NCI-H526 treated with DMSO at 0.1 percent for 48 hours (cell line): Measurements from ENCODE around the gene COL23A1.
A peak's percentile ranks its signal among the peaks of the same experiment; 100 is the strongest.
"Not testable (repeated sequence)": the region's sequence is repeated elsewhere in the genome, so short reads cannot be mapped to it uniquely, and the experiment has no call there.

ENCODE experiments used
- DNase-seq: peaks from one replicate; lab custom pipeline; 2025; lab: John Stamatoyannopoulos, UW

The COL23A1 gene

DNA sequence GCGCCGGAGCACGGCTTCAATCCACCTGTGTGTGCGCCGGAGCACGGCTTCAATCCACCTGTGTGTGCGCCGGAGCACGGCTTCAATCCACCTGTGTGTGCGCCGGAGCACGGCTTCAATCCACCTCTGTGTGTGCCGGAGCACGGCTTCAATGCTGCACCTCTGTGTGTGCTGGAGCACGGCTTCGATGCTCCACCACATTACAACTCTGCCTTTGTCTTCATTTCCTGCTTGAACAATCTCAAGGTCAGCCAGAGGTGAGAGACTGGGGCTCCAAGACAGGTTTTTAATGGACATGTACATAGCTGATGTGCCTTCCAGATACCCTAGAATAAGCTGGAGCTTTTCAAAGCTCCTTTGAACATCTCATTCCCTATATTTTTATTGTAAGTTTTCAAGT is 287.9 kb downstream of the COL23A1 start:
- not testable (repeated sequence) for DNase-seq

- DNase-seq: no peak
Measured at GRCh38 chr5:178301641-178302040, 288.6 kb downstream of the COL23A1 start.

DNA sequence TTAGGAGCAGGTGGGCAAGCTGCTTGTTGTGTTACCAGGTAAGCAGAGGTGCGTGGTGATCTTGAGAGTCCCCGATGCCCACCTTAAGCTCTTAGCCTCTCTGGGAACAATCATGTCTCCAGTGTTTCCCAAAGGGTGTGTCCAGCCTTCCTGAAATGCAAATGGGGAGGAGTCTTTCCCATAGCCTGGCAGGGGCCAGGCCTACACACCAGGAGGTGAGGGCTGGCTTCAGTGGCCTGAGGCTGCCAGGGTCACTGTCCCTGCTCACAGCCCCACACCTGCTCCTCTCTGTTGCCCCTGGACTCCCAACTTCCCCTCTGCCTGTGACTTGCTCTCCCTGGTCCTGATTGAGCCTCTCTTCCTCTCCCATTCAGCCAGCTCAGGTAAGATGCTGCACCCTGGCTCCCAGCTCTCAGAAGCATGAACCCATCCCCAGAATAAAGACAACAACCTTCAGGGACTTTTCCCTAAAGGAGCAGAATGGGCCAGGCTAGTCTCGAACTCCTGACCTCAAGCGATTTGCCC is 291.8 kb downstream of the COL23A1 start:
- no peak for DNase-seq

DNA sequence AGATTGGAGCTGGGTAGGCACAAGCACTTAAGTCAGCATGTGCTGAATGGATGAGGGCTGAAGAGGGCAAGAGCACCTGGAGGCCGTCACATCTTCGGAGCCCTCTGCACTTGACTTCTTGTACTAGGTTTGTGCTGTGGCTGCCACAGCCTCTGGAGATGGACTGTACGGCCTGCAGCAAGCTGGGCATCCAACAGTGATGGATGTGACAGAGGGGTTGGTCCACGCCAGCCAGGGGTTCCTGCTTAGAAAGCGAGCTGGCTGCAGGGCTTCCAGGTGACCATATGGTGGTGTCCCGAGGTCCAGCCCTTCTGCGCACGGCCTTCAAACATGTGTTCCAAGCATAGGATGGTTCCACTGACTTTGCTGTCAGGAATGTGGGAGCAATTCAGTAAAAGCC is 292.4 kb downstream of the COL23A1 start:
- DNase-seq: no peak

DNA sequence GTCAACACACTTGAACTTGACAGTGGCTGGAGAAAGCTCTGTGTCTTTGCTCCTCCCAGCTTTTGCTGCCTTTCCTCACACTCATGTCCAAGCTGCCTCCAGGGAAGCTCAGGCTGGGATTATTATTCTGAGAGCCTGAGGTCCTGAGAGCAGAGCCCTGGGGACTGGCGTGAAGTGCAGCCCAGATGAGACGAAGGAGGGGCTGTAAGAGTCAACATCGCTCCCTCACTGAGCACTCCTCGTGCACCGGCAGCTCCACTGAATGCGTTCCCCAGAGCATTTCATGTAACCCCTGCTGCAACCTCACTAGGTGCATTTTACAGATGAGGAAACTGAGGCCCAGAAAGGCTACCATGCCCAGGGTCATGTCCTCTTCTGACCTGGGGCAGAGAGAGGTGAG is 294.1 kb downstream of the COL23A1 start:
- no peak for DNase-seq

GRCh38 chr5:178295589-178295988 is 294.6 kb downstream of the COL23A1 start:
- DNase-seq: no peak

GRCh38 chr5:178293815-178294214 is 296.4 kb downstream of the COL23A1 start:
- DNase-seq: no peak

DNA sequence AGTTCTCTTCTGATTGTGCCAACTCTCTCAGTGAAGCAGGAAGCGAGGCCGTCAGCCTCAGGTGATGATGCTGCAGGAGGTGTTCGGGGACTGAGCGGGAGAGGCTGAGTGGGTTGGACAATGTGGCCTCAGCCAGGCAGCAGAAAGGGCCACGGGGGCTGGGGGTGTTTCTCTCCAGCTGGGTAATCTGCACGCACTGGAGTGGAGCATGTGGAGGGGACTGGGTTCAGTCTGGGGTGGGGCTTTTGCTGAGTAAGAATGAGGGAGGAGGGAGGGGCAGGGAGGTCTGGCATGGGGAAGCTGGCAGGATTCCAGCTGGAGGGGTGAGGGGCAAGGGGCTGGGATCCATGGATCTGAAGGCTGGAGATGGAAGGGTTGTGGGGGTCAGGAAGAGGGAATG is 296.8 kb downstream of the COL23A1 start:
- DNase-seq: no peak

DNA sequence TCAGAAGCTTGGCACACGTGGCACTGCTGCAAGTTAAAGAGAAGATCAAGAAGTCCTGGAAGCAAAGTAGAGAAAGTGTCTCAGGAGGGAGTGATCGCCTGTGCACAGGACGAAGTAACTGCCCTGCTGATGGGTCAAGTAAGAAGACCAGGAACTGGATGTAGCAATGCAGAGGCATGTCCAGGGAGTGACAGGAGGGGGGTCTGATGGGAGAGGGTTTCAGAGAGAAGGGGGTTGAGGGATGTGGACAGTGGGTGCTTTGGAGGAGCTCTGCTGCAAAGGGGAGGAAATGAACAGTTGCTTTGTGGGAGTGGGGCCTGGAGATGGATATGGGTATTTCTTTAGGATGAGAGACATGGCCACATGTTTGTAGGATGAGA is 297.4 kb downstream of the COL23A1 start:
- DNase-seq: no peak

- no peak for DNase-seq
Measured at GRCh38 chr5:178291969-178292825, 298.0 kb downstream of the COL23A1 start.

DNA sequence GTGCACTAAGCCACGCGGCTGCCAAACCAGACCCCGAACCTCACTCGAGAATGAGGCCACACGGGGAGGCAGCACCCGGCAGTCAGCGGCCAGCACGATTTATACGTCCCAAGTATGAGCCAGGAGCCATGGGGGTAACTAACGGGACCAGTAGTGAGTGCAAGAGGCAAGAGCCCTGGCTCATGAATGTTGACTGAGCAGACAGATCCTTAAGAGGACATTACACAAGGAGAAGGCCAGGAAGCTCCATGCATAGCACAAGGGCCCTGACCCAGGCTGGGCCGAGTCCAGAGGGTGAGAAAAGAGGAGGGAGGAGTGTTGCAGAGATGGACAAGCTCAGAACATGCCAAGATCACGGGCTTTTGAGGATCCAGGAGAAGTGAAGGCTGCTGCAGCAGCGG is 299.0 kb downstream of the COL23A1 start:
- no peak for DNase-seq

GRCh38 chr5:178290376-178290775 is 299.8 kb downstream of the COL23A1 start:
- no peak for DNase-seq

- DNase-seq: no peak
Measured at GRCh38 chr5:178289438-178289837, 300.8 kb downstream of the COL23A1 start.

- DNase-seq: peak; percentile 42
Measured at GRCh38 chr5:178288401-178289368, 301.5 kb downstream of the COL23A1 start.

DNA sequence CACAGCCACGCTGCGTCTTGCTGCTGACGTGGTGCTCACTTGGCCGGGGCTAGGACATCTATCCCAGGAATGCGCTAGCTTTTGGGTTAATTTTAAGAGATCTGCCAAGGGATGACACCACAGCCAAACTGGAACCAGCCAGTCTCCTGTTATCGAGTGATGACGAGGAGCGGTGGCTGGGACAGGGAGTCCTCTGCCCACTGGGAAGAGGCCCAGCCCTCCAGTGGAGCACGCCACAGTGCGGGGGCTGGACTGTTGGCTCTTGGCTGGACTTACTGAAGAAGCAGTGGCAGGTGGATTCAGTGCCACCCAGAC is 302.4 kb downstream of the COL23A1 start:
- no peak for DNase-seq

DNA sequence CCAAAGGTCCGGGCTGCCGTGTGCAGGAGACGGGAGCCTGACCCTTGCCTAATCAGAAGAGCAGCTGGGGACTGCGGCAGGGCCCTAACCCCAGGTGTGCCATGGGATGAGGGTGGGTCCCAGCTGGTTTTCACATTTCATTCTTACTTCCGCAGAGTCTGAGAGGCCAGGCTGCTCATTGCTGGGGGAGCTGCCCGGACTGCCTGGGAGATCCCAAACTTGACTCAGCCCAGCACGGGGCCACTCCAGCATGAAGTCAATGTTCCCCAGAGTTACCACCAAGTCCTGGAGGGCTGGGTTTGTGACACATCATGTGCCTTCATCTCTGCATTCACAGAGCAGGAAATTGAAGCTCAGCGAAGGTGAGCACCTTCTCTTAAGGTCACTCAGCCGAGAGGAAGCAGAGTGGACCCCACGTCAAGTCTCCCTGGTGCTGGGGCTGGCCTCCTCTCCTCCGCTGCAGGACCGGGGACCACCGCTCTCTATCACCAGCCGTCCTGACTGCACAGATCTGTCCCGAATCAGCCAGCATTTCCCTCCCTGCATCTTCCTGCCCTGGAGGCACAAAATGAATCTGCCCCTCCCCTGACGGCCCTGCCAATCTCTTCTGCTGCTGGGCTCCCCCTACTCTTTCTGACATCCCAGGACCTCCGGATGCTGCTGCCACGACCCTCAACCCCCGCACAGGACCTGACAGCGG is 303.0 kb downstream of the COL23A1 start:
- DNase-seq: no peak

DNA sequence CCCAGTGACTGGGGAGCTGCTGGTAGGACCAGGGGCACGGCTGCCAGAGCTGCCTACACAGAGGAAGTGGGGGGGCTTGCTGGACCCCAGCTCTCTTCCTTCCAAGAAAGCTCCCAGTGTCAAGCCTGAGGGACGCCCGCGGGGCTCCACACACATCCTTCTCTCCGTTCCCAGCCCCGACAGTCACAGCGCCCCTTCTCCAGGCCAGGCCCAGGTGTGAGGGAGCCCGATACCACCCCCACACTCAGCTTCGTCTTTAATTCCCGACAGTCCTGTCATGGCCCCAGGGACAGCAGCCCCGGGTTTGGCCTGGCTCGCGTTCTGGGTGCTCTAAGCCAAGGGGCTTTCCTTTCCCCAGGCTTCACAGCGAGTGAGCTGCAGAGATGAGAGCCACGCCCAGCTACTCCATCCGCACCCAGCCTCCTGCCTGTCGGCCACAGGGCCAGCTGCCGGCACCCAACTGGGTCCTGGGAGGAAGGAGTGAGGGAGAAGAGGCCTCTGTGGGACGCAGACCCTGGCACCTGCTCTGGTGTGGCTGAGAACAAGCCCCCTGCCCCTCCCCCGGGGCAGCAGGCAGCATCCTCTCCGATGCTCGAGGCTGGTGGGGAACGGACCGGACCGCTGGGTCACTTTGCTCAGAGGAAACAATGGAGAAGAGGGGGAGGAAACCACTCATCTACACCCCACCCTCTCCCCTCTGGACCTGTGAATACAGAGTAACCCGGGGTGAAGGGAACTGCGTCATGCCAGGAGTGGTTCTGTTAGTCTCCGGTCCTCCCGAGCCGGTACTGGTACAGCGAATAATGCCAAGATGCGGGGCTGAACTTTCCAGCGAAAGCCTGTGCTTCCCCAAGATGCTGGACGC is 303.7 kb downstream of the COL23A1 start:
- DNase-seq: no peak

DNA sequence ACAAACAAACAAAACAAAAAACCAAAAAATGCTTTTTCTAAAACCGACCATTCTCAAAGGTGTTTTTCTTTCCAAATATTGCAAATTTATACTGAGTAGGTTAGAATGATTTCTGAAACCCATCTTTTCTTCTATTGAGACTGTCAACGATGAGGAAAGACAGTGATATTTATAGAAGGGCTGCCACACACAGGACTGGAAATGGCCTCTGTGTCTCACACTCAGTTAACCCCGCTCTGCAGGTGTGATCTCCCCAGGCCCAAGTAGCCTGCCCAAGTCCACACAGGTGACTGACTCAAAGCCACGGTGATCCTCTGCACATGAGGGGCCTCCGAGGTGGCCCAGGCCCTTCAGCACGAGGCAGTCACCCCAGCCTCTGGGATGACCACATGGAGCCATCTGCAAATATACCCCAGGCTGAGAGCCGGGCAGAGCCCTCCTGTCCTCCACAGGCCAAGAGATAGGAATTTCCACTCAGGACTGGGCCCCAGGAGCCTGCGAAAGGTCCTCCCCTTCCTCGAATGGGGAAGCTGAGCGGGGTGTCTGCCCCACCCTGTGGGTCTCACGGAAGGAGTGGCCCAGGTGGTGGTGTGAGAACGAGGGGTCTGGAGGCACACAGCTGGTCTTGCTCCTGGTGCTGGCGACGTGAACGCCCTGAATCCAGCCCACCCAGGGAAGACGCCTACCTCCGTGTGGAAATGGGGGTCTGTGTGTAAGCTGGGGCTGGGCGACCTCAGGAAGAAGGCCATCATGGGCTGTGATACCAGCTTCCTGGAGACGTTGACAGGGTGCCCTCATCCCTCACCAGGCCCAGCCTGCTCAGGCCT is 304.6 kb downstream of the COL23A1 start:
- DNase-seq: no peak

DNA sequence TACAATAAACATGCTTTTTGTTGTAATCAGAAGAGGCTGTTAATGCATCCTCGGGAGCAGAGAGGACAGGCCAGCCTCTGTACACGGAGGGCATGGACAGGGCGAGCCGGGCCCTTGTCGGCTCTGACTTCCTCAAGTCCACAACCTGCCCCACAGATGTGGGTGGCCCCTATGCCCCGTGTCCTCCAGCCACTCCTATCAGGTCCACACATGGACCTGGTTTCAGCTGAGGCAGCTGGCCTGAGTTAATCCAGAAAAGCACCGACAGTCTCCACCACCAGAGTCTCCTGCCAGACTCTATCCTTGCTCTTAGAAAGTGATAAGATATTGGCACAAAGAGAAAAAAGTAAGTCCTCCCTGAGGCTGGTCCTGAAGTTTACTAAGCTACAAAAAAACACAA is 305.2 kb downstream of the COL23A1 start:
- no peak for DNase-seq

GRCh38 chr5:178284093-178284675 is 306.0 kb downstream of the COL23A1 start:
- peak; percentile 19 for DNase-seq
